NB4 (cell line): ENCODE results near the gene ANKRD10.

Source experiments
- POLR2A ChIP-seq: IDR thresholded peaks from 2 replicates; pipeline ENCODE4 v1.6.1; 2011; ENCODE audit warnings: mild to moderate bottlenecking; ENCODE audit not compliant: insufficient read length; ENCODE audit errors: extremely low read depth
- TF ChIP-seq, protein P1 (sequence below): IDR thresholded peaks from one replicate; pipeline ENCODE4 v1.5.1; 2012; ENCODE audit warnings: low read depth, low read length

DNA sequence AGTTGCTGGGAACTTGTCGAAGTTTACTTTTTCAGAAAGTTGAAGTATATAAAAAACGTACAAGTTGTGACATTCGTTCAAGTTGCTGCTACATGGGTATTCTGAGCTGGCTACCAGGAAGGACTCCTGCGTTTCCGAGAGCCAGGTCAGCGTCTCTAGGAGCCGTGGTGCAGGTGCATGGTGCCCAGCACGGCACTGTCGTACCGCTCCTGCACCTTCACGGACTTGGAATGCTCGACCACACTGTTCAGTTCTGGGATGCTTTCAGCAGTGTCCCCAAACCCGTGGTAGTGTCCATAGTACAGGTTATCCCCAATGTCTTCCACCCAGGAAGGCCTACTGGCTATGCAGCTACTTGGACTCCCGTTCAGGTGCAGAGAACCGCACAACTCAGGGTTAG, 35.4 kb downstream of the ANKRD10 start:
- TF ChIP-seq, protein P1, sequence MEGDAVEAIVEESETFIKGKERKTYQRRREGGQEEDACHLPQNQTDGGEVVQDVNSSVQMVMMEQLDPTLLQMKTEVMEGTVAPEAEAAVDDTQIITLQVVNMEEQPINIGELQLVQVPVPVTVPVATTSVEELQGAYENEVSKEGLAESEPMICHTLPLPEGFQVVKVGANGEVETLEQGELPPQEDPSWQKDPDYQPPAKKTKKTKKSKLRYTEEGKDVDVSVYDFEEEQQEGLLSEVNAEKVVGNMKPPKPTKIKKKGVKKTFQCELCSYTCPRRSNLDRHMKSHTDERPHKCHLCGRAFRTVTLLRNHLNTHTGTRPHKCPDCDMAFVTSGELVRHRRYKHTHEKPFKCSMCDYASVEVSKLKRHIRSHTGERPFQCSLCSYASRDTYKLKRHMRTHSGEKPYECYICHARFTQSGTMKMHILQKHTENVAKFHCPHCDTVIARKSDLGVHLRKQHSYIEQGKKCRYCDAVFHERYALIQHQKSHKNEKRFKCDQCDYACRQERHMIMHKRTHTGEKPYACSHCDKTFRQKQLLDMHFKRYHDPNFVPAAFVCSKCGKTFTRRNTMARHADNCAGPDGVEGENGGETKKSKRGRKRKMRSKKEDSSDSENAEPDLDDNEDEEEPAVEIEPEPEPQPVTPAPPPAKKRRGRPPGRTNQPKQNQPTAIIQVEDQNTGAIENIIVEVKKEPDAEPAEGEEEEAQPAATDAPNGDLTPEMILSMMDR: no peak
- no peak for TF ChIP-seq POLR2A
